Transverse colon (tissue), 4 donors: ENCODE results near the gene HTRA3.

ENCODE experiments used
- EP300 ChIP-seq: sonication (generic); formaldehyde crosslinking; IDR thresholded peaks from one replicate; pipeline ENCODE4 v1.6.1; 2017; ENCODE audit warnings: antibody characterized with exemption, low read depth
- POLR2A ChIP-seq: fragments of 450-650 bp; IDR thresholded peaks from one replicate; pipeline ENCODE4 v1.6.1; 2016; ENCODE audit warnings: antibody characterized with exemption, mild to moderate bottlenecking, moderate library complexity
- POLR2AphosphoS5 ChIP-seq, 3 donors: sonication (generic); formaldehyde crosslinking; IDR thresholded peaks; one replicate each; pipeline ENCODE4 v1.6.1; 2016; ENCODE audit warnings: antibody characterized with exemption in 3 of 3
- TF ChIP-seq, protein P1 (sequence below), 5 experiments: fragments of 200-600 bp in 3 of 5; fragments of 450-650 bp in 2 of 5; sonication (generic) in 3 of 5; IDR thresholded peaks; 1 replicate in 2 of 5; 2 replicates in 3 of 5; pipeline ENCODE4 v1.5.1; 2016 to 2017; ENCODE audit warnings: antibody characterized with exemption in 5 of 5, inconsistent platforms in 3 of 5, mild to moderate bottlenecking in 2 of 5, moderate library complexity in 1 of 5

DNA sequence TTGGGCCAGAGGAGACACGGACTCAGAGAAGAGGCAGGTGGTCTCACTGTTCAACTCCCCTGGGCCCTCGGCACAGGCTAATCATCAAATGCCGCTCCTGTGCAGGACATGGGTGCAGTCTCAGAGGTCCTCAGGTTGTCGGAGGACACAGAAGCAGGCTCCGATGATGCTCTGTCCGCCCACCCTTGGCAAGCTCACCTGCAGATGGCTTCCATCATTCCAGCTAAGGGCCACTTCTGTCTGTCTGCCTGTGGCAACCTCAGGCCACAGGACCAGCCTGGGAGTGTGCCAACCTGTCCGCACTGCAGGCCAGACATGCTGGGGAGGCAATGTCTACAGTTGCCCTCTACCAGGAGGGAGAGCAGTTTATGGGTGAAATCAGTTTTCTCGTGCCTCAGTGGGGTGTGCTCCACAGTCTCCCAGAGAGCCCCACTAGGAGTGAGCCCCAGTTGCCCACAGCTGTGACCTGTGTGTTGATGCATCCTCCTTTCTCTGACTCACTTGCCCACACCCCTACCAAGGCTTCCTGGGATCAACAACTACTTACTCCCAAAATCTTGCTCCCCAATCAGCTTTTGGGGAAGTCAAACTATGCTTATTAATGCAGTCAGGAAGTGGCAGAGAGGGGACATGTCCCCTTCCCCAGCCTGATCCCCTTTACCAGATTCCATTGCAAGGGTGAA is 55.9 kb downstream of the HTRA3 start:
- TF ChIP-seq POLR2A = no peak
- TF ChIP-seq, protein P1, sequence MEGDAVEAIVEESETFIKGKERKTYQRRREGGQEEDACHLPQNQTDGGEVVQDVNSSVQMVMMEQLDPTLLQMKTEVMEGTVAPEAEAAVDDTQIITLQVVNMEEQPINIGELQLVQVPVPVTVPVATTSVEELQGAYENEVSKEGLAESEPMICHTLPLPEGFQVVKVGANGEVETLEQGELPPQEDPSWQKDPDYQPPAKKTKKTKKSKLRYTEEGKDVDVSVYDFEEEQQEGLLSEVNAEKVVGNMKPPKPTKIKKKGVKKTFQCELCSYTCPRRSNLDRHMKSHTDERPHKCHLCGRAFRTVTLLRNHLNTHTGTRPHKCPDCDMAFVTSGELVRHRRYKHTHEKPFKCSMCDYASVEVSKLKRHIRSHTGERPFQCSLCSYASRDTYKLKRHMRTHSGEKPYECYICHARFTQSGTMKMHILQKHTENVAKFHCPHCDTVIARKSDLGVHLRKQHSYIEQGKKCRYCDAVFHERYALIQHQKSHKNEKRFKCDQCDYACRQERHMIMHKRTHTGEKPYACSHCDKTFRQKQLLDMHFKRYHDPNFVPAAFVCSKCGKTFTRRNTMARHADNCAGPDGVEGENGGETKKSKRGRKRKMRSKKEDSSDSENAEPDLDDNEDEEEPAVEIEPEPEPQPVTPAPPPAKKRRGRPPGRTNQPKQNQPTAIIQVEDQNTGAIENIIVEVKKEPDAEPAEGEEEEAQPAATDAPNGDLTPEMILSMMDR (IDR thresholded peaks at IDR 0.05) = no peak
- no peak for TF ChIP-seq POLR2AphosphoS5 (IDR thresholded peaks at IDR 0.05)
- no peak for TF ChIP-seq EP300
